ENCODE results near the gene VWA5B2. TPM values are rescaled to one million over a fixed set of nuclear protein-coding genes. Genes with fewer than 3 reads are reported as not detected.

The VWA5B2 gene
- total and polyA plus RNA-seq, 2 experiments from 2014 or later = 0.66 TPM; not detected in 1

GRCh38 chr3:184183679-184184078 lies 45.7 kb upstream of the VWA5B2 start:
- H3K4me3 Mint-ChIP-seq = no peak overlapping the region; the same call in 2 of the 3 replicates
- peak overlapping the region; percentile 82; the same call in 1 of the 2 replicates for H3K27ac Mint-ChIP-seq
- H3K9me3 Mint-ChIP-seq = no peaks in the 10 kb centered on the region; the same call in 2 of the 3 replicates
- Histone ChIP-seq H3F3A (replicated peaks; ENCODE audit: low read depth) (peaks cover 7% of the 10 kb centered on the region; the same call in 1 of the 2 replicates), H3K4me1 (ENCODE audit: insufficient read depth) (peaks cover 14% of the 10 kb centered on the region), H3K27me3 (ENCODE audit: insufficient read depth) (no peaks in the 10 kb centered on the region), H3K9me2 (ENCODE audit: insufficient read depth) (no peaks in the 10 kb centered on the region), H4K20me1 (replicated peaks; ENCODE audit: insufficient read depth) (peaks cover 10% of the 10 kb centered on the region; the same call in 1 of the 2 replicates), H3K27ac (ENCODE audit: low read depth) (peak overlapping the region; percentile 67; the same call in 1 of the 2 replicates), H3K79me2 (replicated peaks; ENCODE audit: insufficient read depth) (peaks cover 31% of the 10 kb centered on the region), H3K36me3 (ENCODE audit: insufficient read depth) (peaks cover 28% of the 10 kb centered on the region), H2AFZ (no peak overlapping the region), H3K4me3 (no peak overlapping the region), H3K4me2 (no peak overlapping the region)
- DNase-seq (ENCODE audit: low spot score) (no peak), ATAC-seq (no peak)
- peaks cover 20% of the 10 kb centered on the region for H3K4me1 Mint-ChIP-seq
- TF ChIP-seq REST (IDR thresholded peaks at IDR 0.05; ENCODE audit: unreplicated experiment) (no peak), ETS1 (IDR thresholded peaks at IDR 0.05) (no peak), CREB1 (CRISPR knock-in tag; IDR thresholded peaks at IDR 0.05; ENCODE audit: low read depth) (no peak), STAT1 (IDR thresholded peaks at IDR 0.05; ENCODE audit: unreplicated experiment) (no peak), NANOG (IDR thresholded peaks at IDR 0.05; ENCODE audit: borderline replicate concordance) (no peak), ZNF462 (CRISPR knock-in tag; IDR thresholded peaks at IDR 0.05) (no peak), ZNF331 (CRISPR knock-in tag; IDR thresholded peaks at IDR 0.05; ENCODE audit: low read depth) (no peak), EZH2 (IDR thresholded peaks at IDR 0.05; ENCODE audit: low read depth, unreplicated experiment) (no peak), EZH2phosphoT487 (IDR thresholded peaks at IDR 0.05; ENCODE audit: unreplicated experiment) (no peak), CTCF (conservative IDR thresholded peaks at IDR 0.05; ENCODE audit: low read depth in 2 of 2) (no peak), JUNB (IDR thresholded peaks at IDR 0.05; ENCODE audit: unreplicated experiment) (no peak), ZNF114 (CRISPR knock-in tag; IDR thresholded peaks at IDR 0.05) (no peak), POLR2AphosphoS5 (IDR thresholded peaks at IDR 0.05; ENCODE audit: low read depth) (no peak)
- H3K27me3 Mint-ChIP-seq (ENCODE audit: insufficient read depth, low read depth, poor library complexity) = peaks cover 24% of the 10 kb centered on the region
- peaks cover 80% of the 10 kb centered on the region for H3K36me3 Mint-ChIP-seq (ENCODE audit: low read depth)
